CD4-positive, alpha-beta T cell treated with Interleukin-15 for 4 hours (primary cell): Measurements from ENCODE around the gene ACTL6B.

Experiments
- DNase-seq: peaks from one replicate; pipeline ENCODE4 v3.0.0-alpha.2; 2020; ENCODE audit warnings: low spot score

The ACTL6B gene

DNA sequence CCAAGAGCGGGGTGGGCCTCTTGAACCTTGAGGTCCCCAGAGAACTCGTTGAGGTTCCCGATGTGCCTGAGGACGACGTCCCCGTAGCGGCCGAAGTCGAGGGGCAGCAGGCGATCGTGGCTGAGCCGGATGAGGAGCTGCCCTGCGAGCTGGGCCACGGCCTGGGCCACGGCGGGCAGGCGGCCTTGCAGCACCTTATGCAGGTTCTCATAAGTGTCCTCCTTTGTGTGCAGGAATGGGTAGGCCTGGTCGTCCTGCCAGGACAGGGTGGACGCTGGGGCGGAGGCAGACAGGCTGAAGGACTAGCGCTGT, 29.1 kb downstream of the ACTL6B start:
- DNase-seq: no peak

DNA sequence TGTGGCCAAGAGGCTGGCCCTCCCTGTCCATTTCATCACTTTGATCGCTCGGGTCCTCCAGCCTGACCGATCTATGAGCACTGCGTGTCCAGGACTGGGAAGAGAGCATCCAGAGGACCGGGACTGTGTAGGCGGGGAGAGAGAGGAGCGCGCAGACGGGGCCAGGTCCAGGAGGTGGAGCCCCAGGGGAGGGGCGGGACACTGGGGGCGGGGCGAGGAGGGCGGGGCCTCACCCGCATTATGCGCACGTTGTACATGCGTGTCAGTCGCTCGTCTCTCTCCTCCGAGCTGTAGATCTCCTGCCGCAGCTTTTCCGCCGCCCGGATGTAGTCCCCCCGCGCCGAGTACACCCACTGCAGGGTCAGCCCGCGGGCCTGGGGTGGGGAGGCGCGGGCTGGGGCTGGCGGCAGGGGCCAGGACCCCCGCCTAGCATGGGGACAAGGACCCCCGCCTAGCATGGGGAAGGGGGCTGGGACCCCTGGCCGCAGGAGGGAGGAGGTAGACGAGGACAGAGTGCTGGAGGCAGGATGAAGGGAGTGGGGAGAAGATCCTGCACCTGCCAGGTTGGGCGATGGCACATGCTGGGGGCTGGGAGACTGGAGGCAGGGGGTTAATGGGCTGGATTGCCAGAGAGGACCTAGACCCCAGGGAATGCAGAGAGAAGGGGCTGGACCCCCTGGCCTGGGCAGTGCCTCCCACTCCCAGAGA, 29.6 kb downstream of the ACTL6B start:
- DNase-seq: peak; percentile 89

DNA sequence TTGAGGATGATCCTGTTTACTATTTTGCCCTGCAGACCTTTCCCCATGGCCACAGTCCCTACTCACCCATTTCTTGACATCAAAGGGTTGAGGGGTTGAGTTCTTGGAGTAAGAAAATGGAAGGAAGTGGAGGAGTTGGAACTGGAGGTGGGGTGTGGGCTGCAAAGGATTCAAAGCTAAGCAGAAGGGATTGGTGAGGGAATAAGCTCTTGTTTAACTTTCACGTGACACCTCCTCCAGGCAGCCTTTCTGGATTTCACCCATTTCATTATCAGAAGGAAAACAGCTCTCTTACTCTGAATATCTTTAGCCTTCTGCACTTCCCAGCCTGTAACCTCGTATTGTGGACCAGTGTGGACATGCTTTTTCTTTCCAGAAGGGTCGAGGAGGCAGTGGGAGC, 30.2 kb downstream of the ACTL6B start:
- no peak for DNase-seq

DNA sequence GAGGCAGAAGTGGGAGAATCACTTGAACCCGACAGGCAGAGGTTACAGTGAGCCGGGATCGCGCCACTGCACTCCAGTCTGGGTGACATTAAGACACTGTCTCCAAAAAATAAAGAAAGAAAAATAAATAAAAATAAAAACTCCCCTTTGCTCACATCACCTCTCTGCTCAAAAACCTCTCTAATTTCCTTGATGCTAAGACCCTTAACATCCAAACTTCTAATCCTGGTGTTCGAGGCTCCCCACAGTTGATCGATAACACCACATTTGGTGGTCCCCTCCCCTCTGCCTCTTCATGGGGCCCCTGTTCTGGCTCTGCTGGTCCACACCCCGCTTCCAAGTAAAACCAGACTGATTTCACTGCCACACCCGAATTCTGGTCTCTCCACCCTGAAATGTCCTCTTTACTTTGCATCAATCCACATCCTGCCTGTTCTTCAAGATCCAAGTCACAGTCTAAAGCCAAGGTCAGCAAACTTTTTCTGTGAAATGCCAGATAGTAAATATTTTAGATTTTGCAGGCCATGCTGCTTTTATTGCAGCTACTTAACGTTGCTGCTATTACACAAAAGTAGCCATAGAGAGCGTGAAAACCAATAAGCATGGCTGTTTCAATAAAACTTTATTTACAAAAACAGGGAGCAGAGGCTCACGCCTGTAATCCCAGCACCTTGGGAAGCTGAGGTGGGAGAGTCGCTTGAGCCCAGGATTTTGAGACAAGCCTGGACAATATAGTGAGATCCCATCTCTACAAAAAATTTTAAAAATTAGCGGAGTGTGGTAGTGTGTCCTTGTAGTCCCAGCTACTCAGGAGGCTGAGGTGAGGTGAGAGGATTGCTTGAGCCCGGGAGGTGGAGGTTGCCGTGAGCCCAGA, 32.1 kb downstream of the ACTL6B start:
- DNase-seq: no peak

DNA sequence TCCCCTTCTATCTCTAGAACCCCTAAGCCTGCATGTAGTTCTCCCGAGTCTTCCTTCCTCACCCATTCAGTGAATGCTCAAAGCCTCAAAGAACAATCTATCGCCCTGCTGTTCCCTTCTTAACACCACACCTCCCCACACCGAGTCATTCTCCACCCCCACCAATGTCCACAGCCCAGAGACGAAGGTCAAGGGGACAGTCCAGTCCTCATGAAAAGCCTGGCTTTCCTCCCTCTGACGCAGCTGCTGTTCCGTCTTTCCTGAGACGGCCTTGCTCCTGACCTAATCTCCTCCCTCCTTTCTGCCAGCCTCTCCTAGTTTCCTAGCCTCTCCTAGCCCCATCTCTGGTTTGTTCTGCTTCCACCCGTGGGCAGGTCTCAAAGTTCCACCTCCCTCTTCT, 34.7 kb downstream of the ACTL6B start:
- DNase-seq: no peak

DNA sequence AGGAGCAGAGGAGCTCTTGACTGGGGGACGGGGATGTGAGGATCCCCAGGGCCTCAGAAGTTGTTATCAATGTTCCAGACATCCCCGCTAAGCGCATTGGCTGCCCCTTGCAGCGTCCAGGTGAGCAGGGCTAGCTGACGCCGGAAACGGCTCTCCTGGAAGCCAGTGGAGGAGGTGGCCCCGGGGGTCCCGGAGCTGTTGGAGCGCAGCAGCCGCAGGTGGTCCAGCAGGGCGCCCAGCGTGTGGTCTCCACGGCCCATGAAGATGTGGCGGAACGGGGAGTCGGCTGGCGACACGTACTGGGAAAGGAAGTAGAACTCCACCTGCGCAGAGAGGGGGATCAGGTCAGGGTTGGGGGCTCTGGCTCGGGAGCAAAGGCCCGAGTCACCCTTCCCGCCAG, 35.4 kb downstream of the ACTL6B start:
- no peak for DNase-seq

DNA sequence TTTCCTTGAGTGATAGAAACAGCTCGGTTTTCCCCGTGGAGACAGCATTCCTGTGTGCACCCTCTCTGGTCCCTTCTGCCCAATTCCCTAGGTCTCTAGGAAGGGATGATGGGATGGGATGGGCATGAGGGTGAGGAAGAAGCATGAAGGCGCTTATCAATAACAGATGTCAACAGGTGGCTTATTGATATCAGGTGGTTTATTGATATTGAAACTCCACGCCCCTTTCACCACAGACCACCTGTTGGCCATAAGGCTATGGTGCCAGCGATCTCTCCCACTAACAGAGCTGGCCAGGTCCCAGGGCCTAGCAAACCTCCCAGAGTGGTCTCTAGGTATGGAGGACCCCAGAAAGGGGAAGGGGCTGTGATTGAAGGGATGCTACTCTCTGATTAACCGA, 36.0 kb downstream of the ACTL6B start:
- no peak for DNase-seq

DNA sequence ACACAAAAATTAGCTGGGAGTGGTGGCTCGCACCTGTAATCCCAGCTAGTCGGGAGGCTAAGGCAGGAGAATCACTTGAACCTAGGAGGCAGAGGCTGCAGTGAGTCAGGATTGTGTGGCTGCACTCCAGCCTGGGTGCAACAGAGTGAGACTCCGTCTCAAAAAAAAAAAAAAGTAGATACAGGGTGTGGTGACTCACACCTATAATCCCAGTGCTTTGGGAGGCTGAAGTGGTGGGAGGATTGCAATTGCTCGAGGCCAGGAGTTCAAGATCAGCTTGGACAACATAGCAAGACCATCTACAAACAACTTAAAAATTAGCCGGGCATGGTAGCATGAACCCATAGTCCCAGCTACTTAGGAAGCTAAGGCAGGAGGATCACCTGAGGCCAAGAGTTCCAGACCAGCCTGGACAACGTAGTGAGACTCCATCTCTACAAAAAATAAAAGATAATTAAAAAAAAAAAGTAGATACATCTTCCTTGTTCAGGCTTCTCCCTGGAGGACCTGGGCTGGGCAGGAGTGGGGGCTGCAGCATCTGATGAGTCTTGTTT, 41.9 kb downstream of the ACTL6B start:
- DNase-seq: no peak

DNA sequence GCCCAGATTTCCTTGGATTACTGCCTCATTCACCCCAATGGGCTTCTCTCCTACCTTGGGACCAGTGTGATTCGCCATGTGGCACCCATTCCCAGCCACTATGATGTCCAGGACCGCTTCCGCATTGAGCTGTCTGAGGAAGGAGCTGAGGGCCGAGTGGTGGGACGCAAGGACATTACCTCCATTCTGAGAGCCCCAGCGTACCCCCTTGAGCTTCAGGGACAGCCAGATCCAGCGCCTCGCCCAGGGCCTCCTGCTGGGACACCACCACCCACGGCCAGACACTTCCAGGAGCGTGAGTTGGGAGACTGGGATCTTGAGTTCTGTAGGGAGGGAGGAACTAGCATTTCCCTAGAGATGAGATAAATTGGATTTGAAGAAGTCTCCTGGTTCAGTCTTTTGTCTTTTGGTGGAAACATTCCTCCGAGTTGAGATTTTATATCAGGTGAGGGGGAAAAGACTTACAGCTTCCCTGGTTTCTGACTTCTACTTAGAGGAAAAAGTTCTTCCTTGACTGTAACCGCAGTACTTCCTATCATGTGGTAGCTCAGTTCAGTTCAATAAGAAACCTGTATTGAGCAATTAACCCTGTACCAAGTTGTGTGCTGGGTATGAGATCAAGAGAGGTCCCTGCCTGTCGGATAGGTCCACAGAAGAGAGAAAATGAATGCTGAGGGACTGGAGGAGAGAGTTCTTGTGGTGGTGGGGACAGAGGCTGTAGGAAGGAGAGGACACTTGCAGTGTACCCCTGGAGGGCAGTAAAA, 42.7 kb downstream of the ACTL6B start:
- no peak for DNase-seq

DNA sequence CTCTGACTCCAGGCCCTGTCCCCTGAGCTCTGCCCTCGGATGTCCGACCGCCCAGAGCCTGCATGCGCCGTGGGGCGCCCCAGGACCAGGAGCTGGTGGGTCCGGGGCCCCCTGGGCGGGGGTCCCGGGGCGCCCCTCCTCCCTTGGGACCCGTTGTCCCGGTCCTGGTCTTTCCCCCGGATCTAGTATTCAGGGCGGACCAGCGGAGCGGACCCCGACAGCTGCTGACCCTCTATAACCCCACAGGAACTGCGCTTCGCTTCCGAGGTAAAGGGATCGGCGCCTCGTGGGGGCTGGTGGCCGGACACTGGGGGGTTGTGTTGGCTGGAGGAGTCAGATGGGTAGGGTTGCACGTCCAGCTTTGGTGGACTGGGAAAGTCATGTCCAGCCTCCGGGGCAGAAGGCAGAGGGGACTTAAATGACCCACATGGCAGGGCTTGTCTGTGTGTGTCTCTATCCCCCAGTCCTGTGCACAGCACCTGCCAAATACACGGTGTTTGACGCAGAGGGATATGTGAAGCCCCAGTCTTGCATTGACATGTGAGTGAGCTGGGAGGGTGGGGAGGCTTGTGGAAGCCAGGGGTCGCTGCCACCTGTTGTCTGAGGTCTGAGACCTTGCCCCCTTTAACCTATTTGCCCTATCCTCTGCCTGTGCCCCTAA, 43.4 kb downstream of the ACTL6B start:
- DNase-seq: no peak

DNA sequence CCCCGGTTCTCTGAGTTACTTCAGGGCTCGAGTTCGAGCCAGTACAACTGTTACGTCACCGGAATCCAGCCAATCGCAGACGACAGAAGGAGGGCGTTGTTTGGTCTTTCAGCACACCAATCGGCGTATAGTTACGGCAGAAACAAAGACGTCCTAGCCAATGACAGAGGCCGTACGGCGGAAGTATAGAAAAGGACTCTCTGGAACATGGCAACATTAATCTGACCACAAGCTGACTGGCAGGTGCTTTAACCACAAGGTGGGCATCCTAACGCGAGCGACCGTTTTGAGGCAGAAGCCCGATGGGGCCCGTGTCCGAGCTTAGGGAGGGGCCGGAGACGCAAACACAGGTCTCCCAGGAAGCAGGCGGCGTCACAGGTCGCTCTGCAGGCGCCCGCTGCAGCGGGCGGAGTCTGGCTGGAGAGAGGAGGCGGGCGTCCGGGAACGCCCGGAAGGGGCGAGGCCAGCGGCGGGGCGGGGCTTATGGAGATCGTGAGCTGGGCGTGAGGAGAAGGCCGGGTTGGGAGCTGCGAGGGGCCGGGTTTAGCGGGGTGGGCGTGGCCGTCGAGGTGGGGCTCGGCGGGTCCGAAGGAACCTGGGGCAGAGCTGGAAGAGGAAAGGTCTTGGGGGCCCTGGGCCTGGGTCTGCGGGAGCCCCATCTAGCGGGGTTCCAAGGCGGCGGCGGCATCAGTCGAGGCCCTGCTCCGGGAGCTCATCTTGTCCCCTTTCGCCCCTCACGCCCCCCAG, 44.1 kb downstream of the ACTL6B start, which contains the start of gene MOSPD3:
TSS of gene MOSPD3 (plus strand) at position 558 of the 747 bp plus-strand sequence. CDS start 252 bp downstream, outside the sequence.
- DNase-seq: peak; percentile 97

DNA sequence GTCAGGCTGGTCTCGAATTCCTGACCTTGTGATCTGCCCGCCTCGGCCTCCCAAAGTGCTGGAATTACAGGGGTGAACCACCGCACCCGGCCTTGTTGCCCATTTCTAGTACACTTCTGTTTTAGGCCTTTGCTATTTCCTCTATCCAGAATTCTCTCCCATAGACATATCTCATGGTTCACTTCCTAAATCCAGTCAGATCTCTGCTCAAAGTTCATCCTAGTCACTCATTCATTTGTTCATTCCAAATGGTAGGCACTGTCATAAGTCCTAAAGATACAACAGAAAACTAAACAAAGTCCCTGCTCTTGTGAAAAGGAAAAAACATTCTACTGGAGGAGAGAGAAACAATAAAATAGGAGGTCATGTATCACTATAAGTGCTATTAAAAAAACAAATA, 46.3 kb downstream of the ACTL6B start:
- no peak for DNase-seq

DNA sequence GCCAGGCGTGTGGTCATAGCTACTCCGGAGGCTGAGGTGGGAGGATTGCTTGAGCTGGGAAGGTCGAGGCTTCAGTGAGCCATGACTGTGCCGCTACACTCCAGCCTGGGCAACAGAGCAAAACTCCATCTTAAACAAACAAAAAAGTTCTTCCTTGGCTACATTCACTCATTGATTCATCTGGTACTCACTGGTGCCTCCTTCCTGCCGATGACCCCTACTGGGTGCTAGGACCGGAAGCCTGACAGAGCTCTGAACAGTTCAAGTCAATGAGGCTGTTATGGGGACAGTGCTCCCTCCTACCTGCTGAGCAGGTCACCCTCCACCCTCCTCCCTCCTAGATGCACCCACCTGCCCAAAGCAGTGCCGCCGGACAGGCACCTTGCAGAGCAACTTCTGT, 49.1 kb downstream of the ACTL6B start:
- no peak for DNase-seq

DNA sequence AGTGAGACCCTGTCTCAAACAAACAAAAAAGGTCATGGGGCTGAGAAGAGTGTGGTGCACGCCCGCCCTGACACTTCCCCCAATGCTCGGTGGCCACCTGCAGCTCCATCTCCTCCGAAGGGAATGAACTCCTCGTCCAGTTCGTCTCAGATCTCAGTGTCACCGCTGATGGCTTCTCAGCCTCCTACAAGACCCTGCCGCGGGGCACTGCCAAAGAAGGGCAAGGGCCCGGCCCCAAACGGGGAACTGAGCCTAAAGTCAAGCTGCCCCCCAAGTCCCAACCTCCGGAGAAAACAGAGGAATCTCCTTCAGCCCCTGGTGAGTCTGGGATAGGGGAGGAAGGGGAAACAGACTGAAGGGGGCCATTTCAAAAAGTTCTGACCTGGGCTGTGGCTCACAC, 49.9 kb downstream of the ACTL6B start:
- no peak for DNase-seq

DNA sequence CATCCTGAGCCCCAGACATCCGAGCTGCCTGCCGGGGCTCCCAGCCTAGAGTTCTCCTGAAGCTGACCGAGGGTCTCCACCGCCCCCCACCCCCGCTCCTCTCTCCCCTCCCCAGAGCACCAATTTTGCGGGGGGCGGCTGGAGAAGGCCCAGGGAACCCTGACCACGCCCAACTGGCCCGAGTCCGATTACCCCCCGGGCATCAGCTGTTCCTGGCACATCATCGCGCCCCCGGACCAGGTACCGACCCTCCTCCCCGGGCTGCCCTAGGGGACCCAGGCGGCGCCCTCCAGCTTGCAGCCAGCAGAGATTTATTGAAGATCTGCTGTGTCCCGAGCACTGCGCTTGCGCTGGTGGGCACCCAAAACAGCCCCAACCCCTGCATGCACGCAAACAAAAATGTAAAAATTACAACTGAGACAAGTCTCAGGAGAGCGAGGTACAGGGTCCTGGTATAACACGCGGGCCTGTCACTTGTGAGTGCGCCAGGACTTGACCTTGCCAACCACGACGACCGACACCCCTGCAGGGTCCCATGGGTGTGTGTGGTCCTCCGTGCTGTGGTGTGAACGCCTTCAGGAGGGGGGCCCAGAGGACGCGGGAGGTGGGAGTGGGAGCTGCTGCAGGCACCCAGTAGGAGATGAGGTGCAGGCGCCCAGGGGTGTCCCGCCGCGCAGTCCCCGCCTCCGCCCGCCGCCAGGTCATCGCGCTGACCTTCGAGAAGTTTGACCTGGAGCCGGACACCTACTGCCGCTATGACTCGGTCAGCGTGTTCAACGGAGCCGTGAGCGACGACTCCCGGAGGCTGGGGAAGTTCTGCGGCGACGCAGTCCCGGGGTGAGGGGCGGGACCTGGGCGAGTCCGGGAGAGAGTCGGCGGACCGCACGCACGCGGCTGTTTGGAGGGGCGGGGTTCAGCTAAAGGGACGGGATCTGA, 51.0 kb downstream of the ACTL6B start:
- peak; percentile 12 for DNase-seq

DNA sequence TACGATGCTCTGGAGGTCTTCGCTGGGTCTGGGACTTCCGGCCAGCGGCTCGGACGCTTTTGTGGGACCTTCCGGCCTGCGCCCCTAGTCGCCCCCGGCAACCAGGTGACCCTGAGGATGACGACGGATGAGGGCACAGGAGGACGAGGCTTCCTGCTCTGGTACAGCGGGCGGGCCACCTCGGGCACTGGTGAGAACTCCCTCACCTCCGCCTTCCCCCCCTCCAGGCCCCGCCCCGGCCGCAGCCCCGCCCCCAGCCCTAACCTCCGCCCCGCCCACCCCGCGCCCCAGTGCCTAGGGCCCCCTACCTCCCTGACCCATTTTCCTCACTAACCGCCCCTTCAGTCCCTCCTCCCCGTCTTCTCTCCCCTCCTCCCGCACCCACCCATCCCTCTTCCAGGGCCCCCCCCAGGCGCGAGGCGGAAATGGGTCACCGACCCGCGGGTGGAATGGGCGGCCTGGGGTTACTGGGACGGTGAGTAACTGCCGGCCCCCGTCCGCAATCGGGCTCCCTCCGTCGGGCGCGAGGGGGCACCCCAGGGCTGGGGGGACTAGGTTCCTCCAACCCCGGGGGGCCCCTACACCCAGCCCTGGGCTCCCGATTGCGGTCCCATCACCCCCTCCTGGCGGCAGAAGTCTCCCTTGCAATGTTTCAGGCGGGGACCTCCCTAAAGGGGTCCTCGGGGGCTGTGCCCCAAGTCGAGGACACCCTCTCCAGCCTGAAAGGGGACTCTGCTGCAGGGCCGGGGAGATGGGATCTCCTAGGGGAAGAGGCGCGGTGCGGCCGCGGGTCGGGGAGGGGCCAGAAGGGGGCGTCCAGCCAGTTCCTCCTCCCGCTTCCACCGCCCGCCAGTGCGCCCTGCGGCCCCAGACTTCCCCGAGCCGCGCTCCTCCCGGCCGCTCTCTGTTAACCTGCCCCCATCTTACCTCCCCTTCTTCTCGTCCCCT, 51.9 kb downstream of the ACTL6B start:
- DNase-seq: peak; percentile 80

DNA sequence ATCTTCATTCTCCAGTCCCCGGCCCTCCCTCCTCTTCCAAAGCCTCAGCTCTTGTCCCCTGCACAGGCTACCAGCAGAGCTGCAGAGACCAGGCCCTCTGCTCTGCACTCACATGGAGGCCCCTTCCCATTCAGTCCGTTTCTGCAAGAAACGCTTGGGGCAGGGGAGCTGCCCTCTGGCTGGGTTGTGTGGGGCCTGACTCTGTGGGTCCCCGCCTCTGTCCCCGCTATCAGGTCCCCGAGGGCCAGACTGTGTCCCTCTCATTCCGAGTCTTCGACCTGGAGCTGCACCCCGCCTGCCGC, 52.6 kb downstream of the ACTL6B start:
- DNase-seq: no peak

DNA sequence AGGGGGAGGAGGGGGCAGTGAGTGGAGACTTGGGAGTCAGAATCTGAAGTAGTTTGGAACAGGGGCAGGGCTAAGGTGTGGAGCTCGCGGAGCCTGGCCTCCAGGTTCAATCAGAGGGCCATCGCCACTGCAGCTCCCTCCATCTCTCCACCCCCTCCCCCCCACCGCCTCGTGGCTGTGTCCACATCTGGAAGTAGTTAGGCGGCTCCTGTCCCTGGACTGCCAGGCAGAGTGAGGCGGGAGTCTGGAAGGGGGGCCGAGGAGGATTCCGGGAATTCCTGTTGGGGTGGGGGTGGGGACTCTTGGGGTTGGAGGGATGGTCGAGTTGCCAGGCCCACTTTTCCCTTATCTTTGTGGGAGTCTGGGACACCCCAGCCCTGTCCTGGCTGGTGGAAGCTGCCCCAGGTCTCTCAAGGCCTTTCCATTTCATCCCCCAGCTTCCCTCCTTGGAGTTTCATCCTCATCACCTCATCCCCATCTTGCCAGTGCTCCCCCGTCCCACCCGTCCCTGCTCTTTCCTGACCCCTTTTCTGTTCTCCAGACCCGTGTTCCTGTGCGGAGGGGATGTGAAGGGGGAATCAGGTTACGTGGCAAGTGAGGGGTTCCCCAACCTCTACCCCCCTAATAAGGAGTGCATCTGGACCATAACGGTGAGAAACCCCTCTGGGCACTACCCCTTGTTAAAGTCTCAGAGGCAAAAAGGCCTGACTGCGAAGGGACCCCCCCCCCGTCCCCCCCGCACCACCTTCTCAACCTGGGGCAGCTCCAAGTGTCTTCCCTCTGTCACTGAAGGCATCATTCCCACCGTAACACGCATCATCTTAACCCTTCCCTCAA, 53.1 kb downstream of the ACTL6B start:
- DNase-seq: no peak
